SU-DHL-6 (cell line): ENCODE measurements around the gene GALNT17.

ENCODE experiments used
- H2AFZ ChIP-seq: fragments of 200-600 bp; sonication (generic); 2 replicates; pipeline ENCODE4 v1.6.1; 2014; ENCODE audit warnings: low read depth, mild to moderate bottlenecking, moderate library complexity, mixed read lengths, antibody characterized with exemption, low read length; ENCODE audit not compliant: severe bottlenecking
- H3F3A ChIP-seq: fragments of 200-600 bp; shearing (Covaris generic); 2 replicates; pipeline ENCODE4 v1.6.0; 2016; ENCODE audit warnings: antibody characterized with exemption, mild to moderate bottlenecking; ENCODE audit not compliant: insufficient read depth
- H3K27ac ChIP-seq: fragments of 200-600 bp; sonication (generic); 2 replicates; pipeline ENCODE4 v1.5.1; 2016; ENCODE audit warnings: low read depth, mild to moderate bottlenecking, low read length, moderate library complexity, mixed read lengths
- H3K27me3 ChIP-seq: fragments of 200-600 bp; sonication (generic), shearing (Covaris generic); 2 replicates; pipeline ENCODE4 v1.6.0; 2014; ENCODE audit warnings: mild to moderate bottlenecking, low read length
- H3K36me3 ChIP-seq: fragments of 200-600 bp; sonication (generic); 2 replicates; pipeline ENCODE4 v1.6.1; 2014; ENCODE audit warnings: mild to moderate bottlenecking, low read length, mixed read lengths
- H3K4me2 ChIP-seq: fragments of 300-600, 200-600 bp; shearing (Covaris generic), sonication (generic); 2 replicates; pipeline ENCODE4 v1.6.0; 2014; ENCODE audit warnings: low read length, low read depth, mild to moderate bottlenecking; ENCODE audit not compliant: poor library complexity, severe bottlenecking
- H3K4me3 ChIP-seq: fragments of 200-600 bp; sonication (generic); 2 replicates; pipeline ENCODE4 v1.5.1; 2014; ENCODE audit warnings: antibody characterized with exemption, low read length, mild to moderate bottlenecking, mixed read lengths; ENCODE audit not compliant: insufficient read depth, poor library complexity, severe bottlenecking
- H3K79me2 ChIP-seq: fragments of 200-600 bp; sonication (generic); 2 replicates; pipeline ENCODE4 v1.6.1; 2014; ENCODE audit warnings: mild to moderate bottlenecking, low read length, moderate library complexity; ENCODE audit not compliant: insufficient read depth
- H3K9ac ChIP-seq: fragments of 200-600 bp; sonication (generic); 2 replicates; pipeline ENCODE4 v1.7.0; 2014; ENCODE audit warnings: mild to moderate bottlenecking, low read length
- H3K9me2 ChIP-seq: fragments of 200-600 bp; sonication (generic); replicated peaks from 2 replicates; pipeline ENCODE4 v1.6.1; 2014; ENCODE audit warnings: low read length; ENCODE audit not compliant: insufficient read depth
- H3K9me3 ChIP-seq: fragments of 200-600 bp; sonication (generic); 2 replicates; pipeline ENCODE4 v1.6.1; 2014; ENCODE audit warnings: low read length, mixed read lengths; ENCODE audit not compliant: insufficient read depth
- H4K20me1 ChIP-seq: fragments of 200-600 bp; sonication (generic); 2 replicates; pipeline ENCODE4 v1.6.1; 2014; ENCODE audit warnings: low read depth, mild to moderate bottlenecking, antibody characterized with exemption, low read length, moderate library complexity, mixed read lengths
- CTCF ChIP-seq: fragments of 200-600 bp; sonication (generic); IDR thresholded peaks from one replicate; pipeline ENCODE4 v1.5.1; 2017; ENCODE audit warnings: antibody characterized with exemption, mild to moderate bottlenecking, low read length, moderate library complexity; ENCODE audit not compliant: insufficient read depth, poor library complexity, severe bottlenecking
- EZH2phosphoT487 ChIP-seq: fragments of 200-600 bp; sonication (generic), shearing (Covaris generic); conservative IDR thresholded peaks from 2 replicates; pipeline ENCODE4 v1.6.1; 2018; ENCODE audit warnings: mild to moderate bottlenecking, antibody characterized with exemption, low read length, moderate library complexity, mixed read lengths

GALNT17 gene

GRCh38 chr7:71216211-71216610 is 84.3 kb downstream of the GALNT17 start:
- Histone ChIP-seq H3K79me2 (no peaks in the 10 kb centered on the region), H3K27me3 (no peaks in the 10 kb centered on the region), H2AFZ (no peak overlapping the region), H3K9me2 (no peaks in the 10 kb centered on the region), H3F3A (no peaks in the 10 kb centered on the region), H3K9ac (no peak overlapping the region), H3K9me3 (no peaks in the 10 kb centered on the region), H3K4me2 (no peak overlapping the region), H3K4me3 (no peak overlapping the region), H3K27ac (no peak overlapping the region), H4K20me1 (no peaks in the 10 kb centered on the region), H3K36me3 (no peaks in the 10 kb centered on the region)
- TF ChIP-seq EZH2phosphoT487 (no peak), CTCF (no peak)

GRCh38 chr7:71220210-71220695 is 88.3 kb downstream of the GALNT17 start:
- Histone ChIP-seq H3K4me2 (no peak overlapping the region), H3K9ac (no peak overlapping the region), H3K79me2 (no peaks in the 10 kb centered on the region), H3K27ac (no peak overlapping the region), H3F3A (no peaks in the 10 kb centered on the region), H3K9me2 (no peaks in the 10 kb centered on the region), H3K4me3 (no peak overlapping the region), H3K27me3 (no peaks in the 10 kb centered on the region), H3K36me3 (no peaks in the 10 kb centered on the region), H4K20me1 (no peaks in the 10 kb centered on the region), H3K9me3 (no peaks in the 10 kb centered on the region), H2AFZ (no peak overlapping the region)
- TF ChIP-seq CTCF (no peak), EZH2phosphoT487 (no peak)

- Histone ChIP-seq H3K79me2 (no peaks in the 10 kb centered on the region), H3K9me3 (no peaks in the 10 kb centered on the region), H3K27me3 (no peaks in the 10 kb centered on the region), H2AFZ (no peak overlapping the region), H3K4me2 (no peak overlapping the region), H3K27ac (no peak overlapping the region), H3F3A (no peaks in the 10 kb centered on the region), H3K4me3 (no peak overlapping the region), H4K20me1 (no peaks in the 10 kb centered on the region), H3K9me2 (no peaks in the 10 kb centered on the region), H3K36me3 (no peaks in the 10 kb centered on the region), H3K9ac (no peak overlapping the region)
- TF ChIP-seq CTCF (no peak), EZH2phosphoT487 (no peak)
Measured at GRCh38 chr7:71221049-71221448, 89.1 kb downstream of the GALNT17 start.
